GM19372 (cell line): ENCODE results near the gene RALGPS1.

Experiments used
- ATAC-seq: cut with Tn5 transposase; IDR thresholded peaks from one replicate; pipeline ENCODE4 v1.9.1; 2021; ENCODE audit warnings: mild to moderate bottlenecking, low read depth, moderate library complexity; ENCODE audit not compliant: unreplicated experiment

The RALGPS1 gene

GRCh38 chr9:126902210-126902609 lies 12.4 kb upstream of the RALGPS1 start:
- no peak for ATAC-seq

- no peak for ATAC-seq
These were observed 10.0 kb upstream of the RALGPS1 start for GRCh38 chr9:126904586-126904985.

DNA sequence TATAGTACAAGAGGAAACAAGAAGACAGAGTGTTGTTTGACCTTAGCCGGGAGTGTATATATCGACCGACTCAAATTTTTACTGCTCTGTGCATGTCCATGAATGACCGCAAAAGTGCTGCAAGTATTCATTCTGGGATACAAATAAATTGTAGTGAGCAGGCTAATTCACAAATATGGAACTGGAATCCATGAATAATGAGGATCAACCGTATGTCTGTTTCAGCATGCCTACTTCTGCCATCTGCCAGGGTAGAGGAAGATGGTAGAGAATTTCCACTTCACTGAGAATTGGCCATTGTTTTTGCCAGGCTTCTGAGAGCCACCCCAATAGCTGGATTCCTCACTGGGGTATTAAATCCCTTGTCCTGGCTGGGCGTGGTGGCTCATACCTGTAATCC lies 8.5 kb upstream of the RALGPS1 start:
- ATAC-seq = no peak

GRCh38 chr9:126907058-126907457 lies 7.5 kb upstream of the RALGPS1 start:
- ATAC-seq = no peak

DNA sequence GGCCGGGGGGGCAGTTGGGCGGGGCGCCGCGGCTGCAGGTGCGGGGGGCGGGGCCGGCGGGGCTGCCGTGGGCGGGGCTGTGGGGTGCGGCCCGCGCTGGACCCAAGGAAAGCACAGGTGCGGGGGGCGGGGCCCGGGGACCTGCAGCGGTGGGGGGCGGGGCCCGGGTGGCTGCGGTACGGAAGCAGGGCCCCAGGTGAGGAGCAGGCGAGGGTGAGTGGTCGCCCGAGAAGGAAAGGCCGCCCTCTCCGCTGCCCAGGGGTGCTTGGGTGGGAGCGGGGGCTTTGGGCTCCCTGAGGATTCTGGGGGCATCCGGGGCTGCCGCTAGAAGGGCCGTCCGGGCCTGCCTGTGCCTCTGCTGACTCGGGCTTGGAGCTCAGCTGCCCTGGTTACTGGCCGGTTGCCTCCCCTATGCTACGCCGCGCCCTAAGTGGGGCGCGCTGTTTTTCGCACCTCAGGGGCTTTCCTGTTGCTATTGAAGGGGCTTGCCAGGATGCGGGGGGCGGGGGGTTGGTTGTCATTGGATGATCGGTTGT lies 767 bp downstream of the RALGPS1 start:
- ATAC-seq = peak; percentile 1

DNA sequence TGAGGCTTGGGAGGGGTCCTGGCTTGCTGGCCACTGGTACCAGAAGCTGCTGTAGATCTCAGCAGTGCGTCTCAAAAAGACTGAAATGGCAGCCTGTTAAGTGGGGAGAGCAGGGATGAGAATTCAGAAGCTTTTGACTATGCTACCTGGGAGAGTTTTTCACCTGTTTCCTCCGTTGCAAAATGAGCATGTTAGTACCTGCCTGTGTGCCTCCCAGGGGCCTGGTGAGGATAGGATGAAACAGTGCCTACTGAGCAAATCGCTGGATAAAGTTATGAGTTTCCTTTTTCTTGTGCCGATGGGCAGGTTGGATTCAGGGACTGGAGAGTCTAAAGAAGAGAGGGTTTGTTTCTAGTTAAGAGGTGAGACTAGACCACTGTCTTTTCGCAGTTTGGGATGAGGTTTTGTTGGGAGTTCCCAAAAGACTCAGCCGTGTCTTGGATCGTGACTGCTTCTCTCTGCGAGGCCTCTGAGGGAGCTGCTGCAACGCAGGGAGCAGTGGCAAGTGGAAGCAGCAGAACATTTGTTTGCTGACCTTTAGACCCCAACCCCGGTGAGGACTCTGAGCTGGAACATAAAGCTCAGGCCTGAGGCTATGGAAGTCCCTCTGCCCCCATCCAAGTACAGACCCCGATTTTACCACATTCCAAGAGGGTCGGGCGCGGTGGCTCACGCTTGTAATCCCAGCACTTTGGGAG lies 1.4 kb downstream of the RALGPS1 start:
- no peak for ATAC-seq

DNA sequence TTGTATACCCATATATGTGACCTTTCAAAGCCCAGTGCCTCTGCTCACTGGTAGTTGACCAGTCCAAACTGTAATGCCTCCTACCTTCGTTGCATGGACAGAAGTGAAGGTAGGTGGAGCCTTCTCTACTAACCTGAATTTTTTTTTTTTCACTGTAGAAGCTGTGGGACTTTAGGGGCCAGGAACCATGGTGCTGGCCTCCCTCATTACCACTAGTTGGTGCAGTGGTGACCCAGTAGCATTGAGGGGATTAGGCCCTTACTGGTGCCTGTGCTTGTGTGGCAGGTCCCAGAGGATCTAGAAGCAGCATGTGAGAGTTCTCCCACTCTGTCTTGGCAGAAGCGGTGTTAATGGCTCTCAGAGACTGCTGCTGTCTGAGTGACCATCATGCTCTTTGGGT lies 2.3 kb downstream of the RALGPS1 start:
- no peak for ATAC-seq

DNA sequence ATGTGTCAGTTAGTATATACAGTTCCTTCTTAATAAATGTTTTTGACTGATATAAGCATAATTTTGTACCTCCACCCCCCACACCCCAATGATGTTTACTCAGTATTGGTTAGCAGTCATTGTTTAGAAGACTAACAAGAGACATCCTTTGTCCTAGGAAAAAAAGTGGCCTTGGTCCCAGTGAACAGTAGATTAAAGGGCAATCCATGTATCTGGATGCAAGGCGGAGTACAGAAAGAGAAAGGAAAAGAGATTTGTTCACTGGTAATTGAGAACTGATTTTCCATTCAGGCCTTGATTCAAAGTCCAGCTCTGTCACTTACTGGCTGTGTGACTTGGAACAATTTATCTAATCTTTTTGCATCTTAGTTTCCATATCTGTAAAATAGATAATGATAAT lies 4.6 kb downstream of the RALGPS1 start:
- ATAC-seq = no peak

GRCh38 chr9:126925876-126926275 lies 11.3 kb downstream of the RALGPS1 start:
- ATAC-seq = no peak

- no peak for ATAC-seq
These were observed 11.8 kb downstream of the RALGPS1 start for GRCh38 chr9:126926364-126926763.

- no peak for ATAC-seq
These were observed 12.8 kb downstream of the RALGPS1 start for GRCh38 chr9:126927419-126927818.

DNA sequence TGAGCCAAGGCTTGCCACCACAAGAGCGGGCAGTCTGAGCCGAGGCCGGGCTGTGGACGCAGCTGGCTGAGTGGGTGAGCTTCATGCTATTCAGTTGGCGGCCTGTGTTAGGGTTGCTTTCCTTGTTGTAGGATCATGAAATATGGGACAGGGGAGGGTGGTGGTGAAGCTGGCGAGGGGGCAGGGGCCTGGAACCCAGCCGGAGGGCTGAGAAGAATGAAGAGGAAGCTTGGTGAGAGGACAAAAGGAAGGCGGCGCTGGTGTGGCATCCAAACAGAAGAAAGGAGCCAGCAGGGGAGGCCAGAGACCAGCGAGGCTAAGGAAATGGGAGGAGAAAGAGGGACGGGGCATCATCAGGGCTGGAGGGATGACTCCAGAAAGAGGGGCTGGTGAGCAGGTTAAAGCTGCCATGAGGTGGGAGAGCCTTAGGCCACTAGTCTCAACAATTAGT lies 18.3 kb downstream of the RALGPS1 start:
- ATAC-seq = no peak

- ATAC-seq = no peak
These were observed 18.9 kb downstream of the RALGPS1 start for GRCh38 chr9:126933334-126933980.

GRCh38 chr9:126934441-126934840 lies 19.9 kb downstream of the RALGPS1 start:
- ATAC-seq = no peak

GRCh38 chr9:126935630-126936029 lies 21.0 kb downstream of the RALGPS1 start:
- ATAC-seq = no peak

DNA sequence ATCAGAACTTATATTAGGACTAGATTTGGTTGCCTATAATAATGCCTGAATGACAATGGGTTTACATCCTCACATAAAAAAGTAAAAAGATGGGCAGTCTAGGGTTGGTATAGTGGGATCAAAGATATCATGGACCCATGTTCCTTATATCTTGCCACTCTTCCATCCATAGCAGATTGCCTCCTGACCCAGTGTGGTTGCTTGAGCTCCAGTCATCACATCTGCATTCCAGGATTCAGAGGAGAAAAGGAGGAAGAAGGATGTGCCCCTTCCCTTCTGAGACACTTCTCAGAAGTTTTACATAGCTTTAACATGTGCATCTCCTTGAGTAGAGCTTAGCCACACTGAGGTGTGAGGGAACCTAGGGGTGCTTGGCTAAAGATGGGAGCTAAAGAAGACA lies 22.9 kb downstream of the RALGPS1 start:
- no peak for ATAC-seq

GRCh38 chr9:126938327-126938726 lies 23.7 kb downstream of the RALGPS1 start:
- no peak for ATAC-seq

DNA sequence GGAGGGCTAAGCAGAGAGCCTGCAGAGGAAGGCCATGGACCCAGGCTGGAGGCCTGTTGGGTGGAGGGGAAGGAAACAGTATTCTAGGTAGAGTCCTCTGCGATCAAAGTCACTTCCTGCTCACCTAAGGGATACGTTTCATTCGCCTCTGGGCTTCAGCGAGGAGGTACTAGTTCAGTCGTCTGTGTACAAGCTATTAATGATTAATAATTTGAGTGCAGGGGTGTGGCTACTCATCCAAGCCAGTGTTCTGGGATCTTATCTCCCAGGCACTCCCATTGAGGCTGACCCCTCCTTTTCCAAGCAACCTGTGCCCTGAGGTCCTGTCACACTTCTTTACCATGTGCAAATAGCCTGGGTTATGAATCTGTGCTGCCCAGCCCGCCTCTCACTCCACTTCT lies 25.2 kb downstream of the RALGPS1 start:
- ATAC-seq = no peak

- ATAC-seq = no peak
These were observed 27.8 kb downstream of the RALGPS1 start for GRCh38 chr9:126942399-126942798.

GRCh38 chr9:126945682-126946081 lies 31.1 kb downstream of the RALGPS1 start:
- no peak for ATAC-seq

DNA sequence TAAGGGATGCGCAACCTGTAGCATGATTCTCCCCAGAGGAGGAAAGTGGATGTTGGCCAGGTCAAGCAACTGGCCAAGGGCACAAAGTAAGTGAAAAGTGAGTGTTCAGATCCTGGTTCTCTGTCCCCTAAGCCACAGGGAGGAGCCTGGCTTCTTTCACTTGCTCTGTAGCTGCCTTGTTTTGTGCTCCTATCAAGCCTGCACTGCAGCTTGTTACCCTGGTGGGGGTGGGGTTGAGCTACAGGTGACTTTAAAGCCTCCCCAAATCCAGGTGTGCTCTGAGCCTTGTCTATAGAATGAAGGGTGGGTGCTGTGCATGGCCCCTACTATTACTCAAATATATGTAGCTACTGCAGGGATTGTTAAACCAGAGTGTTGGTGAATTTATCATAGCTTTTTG lies 32.9 kb downstream of the RALGPS1 start:
- no peak for ATAC-seq
